Measurements from ENCODE around the gene USP4. TPM values are rescaled to one million over a fixed set of nuclear protein-coding genes. Genes with fewer than 3 reads are reported as not detected.
A peak's percentile ranks its signal among the peaks of the same experiment; 100 is the strongest.

USP4 gene
- total RNA-seq, 2 donors from 2014 or later, result 76.0 to 92.8 TPM

GRCh38 chr3:49276475-49277382 is 63.1 kb downstream of the USP4 start, which contains the start of gene C3orf62:
Gene C3orf62, minus strand, starts transcription at chr3:49277232. Its CDS starts 360 bp downstream, at chr3:49276872.
- Mint-ChIP-seq H3K27ac (peak within 1 kb of the TSS; percentile 84 to 93), H3K9me3 (no peaks in the 10 kb centered on the region), H3K36me3 (peaks cover 5 to 23% of the 10 kb centered on the region in 2 donors)
- DNase-seq (ENCODE audit: low spot score in 2 of 2) (peak; percentile 77 to 84), ATAC-seq (peak; percentile 83 to 91)

- DNase-seq (ENCODE audit: low spot score in 2 of 2), result no peak
- H3K9me3 Mint-ChIP-seq, result no peaks in the 10 kb centered on the region
- H3K36me3 Mint-ChIP-seq, result peaks cover 16% of the 10 kb centered on the region in 2 donors
- peak overlapping the region; percentile 41 to 55 for H3K27ac Mint-ChIP-seq
- peak; percentile 15 to 52 for ATAC-seq
Measured at GRCh38 chr3:49273825-49274532, 65.9 kb downstream of the USP4 start.

- Mint-ChIP-seq H3K36me3 (peaks cover 5 to 11% of the 10 kb centered on the region in 2 donors), H3K27ac (peak overlapping the region in 1 of 2 donors; percentile 22), H3K9me3 (no peaks in the 10 kb centered on the region)
- no peak for DNase-seq (ENCODE audit: low spot score in 2 of 2)
- no peak for ATAC-seq
Measured at GRCh38 chr3:49271047-49271446, 68.8 kb downstream of the USP4 start.

- H3K27ac Mint-ChIP-seq, result no peak overlapping the region
- H3K9me3 Mint-ChIP-seq, result no peaks in the 10 kb centered on the region
- H3K36me3 Mint-ChIP-seq, result peaks cover 0 to 11% of the 10 kb centered on the region in 2 donors
- no peak for ATAC-seq
- DNase-seq (ENCODE audit: low spot score in 2 of 2), result no peak
Measured at GRCh38 chr3:49270156-49270500, 69.7 kb downstream of the USP4 start.

GRCh38 chr3:49269443-49270155 is 70.3 kb downstream of the USP4 start:
- DNase-seq (ENCODE audit: low spot score in 2 of 2) (no peak), ATAC-seq (no peak)
- Mint-ChIP-seq H3K27ac (no peak overlapping the region), H3K36me3 (peaks cover 0 to 11% of the 10 kb centered on the region in 2 donors), H3K9me3 (no peaks in the 10 kb centered on the region)

- Mint-ChIP-seq H3K27ac (peak overlapping the region in 1 of 2 donors; percentile 24), H3K9me3 (no peaks in the 10 kb centered on the region)
- no peak for DNase-seq (ENCODE audit: low spot score in 2 of 2)
Measured at GRCh38 chr3:49266410-49267095, 73.3 kb downstream of the USP4 start.

GRCh38 chr3:49265661-49266386 is 74.0 kb downstream of the USP4 start:
- no peak for ATAC-seq
- peak overlapping the region; percentile 24 to 26 for H3K27ac Mint-ChIP-seq

More at GRCh38 chr3:49266410-49267095, 73.3 kb downstream of the USP4 start:
- ATAC-seq, result no peak
- peaks cover 0 to 11% of the 10 kb centered on the region in 2 donors for H3K36me3 Mint-ChIP-seq

GRCh38 chr3:49263159-49263889 is 76.5 kb downstream of the USP4 start:
- DNase-seq (ENCODE audit: low spot score in 2 of 2) (no peak), ATAC-seq (no peak)
- Mint-ChIP-seq H3K27ac (no peak overlapping the region), H3K9me3 (no peaks in the 10 kb centered on the region), H3K36me3 (no peaks in the 10 kb centered on the region)

More at GRCh38 chr3:49265661-49266386, 74.0 kb downstream of the USP4 start:
- Mint-ChIP-seq H3K36me3 (peaks cover 0 to 6% of the 10 kb centered on the region in 2 donors), H3K9me3 (no peaks in the 10 kb centered on the region)
- no peak for DNase-seq (ENCODE audit: low spot score in 2 of 2)

GRCh38 chr3:49260806-49261324 is 79.0 kb downstream of the USP4 start:
- DNase-seq (ENCODE audit: low spot score in 2 of 2) (no peak), ATAC-seq (peak; percentile 56 to 72)
- Mint-ChIP-seq H3K36me3 (no peaks in the 10 kb centered on the region), H3K27ac (peak overlapping the region; percentile 9 to 61), H3K9me3 (no peaks in the 10 kb centered on the region)

- Mint-ChIP-seq H3K36me3 (no peaks in the 10 kb centered on the region), H3K27ac (no peak overlapping the region), H3K9me3 (no peaks in the 10 kb centered on the region)
- DNase-seq (ENCODE audit: low spot score in 2 of 2) (no peak), ATAC-seq (no peak)
Measured at GRCh38 chr3:49257187-49257586, 82.7 kb downstream of the USP4 start.

- DNase-seq (ENCODE audit: low spot score in 2 of 2) (no peak), ATAC-seq (no peak)
- peak overlapping the region in 1 of 2 donors; percentile 44 for H3K27ac Mint-ChIP-seq
- no peaks in the 10 kb centered on the region for H3K36me3 Mint-ChIP-seq
- H3K9me3 Mint-ChIP-seq, result no peaks in the 10 kb centered on the region
Measured at GRCh38 chr3:49255718-49256511, 83.9 kb downstream of the USP4 start.

GRCh38 chr3:49255112-49255511 is 84.7 kb downstream of the USP4 start:
- no peak for DNase-seq (ENCODE audit: low spot score in 2 of 2)
- ATAC-seq, result peak in 1 of 2 donors; percentile 47
- H3K9me3 Mint-ChIP-seq, result no peaks in the 10 kb centered on the region
- no peaks in the 10 kb centered on the region for H3K36me3 Mint-ChIP-seq
- no peak overlapping the region for H3K27ac Mint-ChIP-seq

- no peak overlapping the region for H3K27ac Mint-ChIP-seq
- H3K36me3 Mint-ChIP-seq, result no peaks in the 10 kb centered on the region
- ATAC-seq, result no peak
- no peaks in the 10 kb centered on the region for H3K9me3 Mint-ChIP-seq
- DNase-seq (ENCODE audit: low spot score in 2 of 2), result no peak
Measured at GRCh38 chr3:49253512-49253911, 86.3 kb downstream of the USP4 start.

GRCh38 chr3:49248840-49249227 is 91.0 kb downstream of the USP4 start:
- ATAC-seq, result no peak
- H3K9me3 Mint-ChIP-seq, result no peaks in the 10 kb centered on the region
- no peaks in the 10 kb centered on the region for H3K36me3 Mint-ChIP-seq
- no peak overlapping the region for H3K27ac Mint-ChIP-seq
- DNase-seq (ENCODE audit: low spot score in 2 of 2), result no peak
